Keratinocyte (primary cell): ENCODE data around the gene ZNF503. TPM values are rescaled to one million over a fixed set of nuclear protein-coding genes. Genes with fewer than 3 reads are reported as not detected.

ENCODE experiments used
- DNase-seq: peaks from one replicate; pipeline ENCODE4 v3.0.0-alpha.2; 2011; ENCODE audit warnings: low read depth, missing footprints, low spot score
- FAIRE-seq: peaks from 2 replicates; lab custom pipeline; 2011; peaks lifted over from hg19 to GRCh38; lab: Jason Lieb, UNC
- H2AFZ ChIP-seq: 2 replicates; pipeline ENCODE4 v1.6.0; 2012; ENCODE audit warnings: low read length, control low read depth, inconsistent platforms; ENCODE audit not compliant: control insufficient read depth
- H3K27ac ChIP-seq: 2 replicates; pipeline ENCODE4 v1.5.1; 2011; ENCODE audit warnings: low read length; ENCODE audit not compliant: control insufficient read depth, insufficient read depth
- H3K27me3 ChIP-seq: 3 replicates; pipeline ENCODE4 v1.6.0; 2011; ENCODE audit warnings: low read length; ENCODE audit not compliant: control insufficient read depth, insufficient read depth; ENCODE audit errors: extremely low read depth
- H3K36me3 ChIP-seq, 2 experiments: 2 replicates in 1 of 2; 3 replicates in 1 of 2; pipeline ENCODE4 v1.5.1; 2011; ENCODE audit warnings: low read length in 2 of 2, mild to moderate bottlenecking in 1 of 2; ENCODE audit not compliant: control insufficient read depth in 2 of 2, insufficient read depth in 2 of 2; ENCODE audit errors: extremely low read depth in 1 of 2
- H3K4me1 ChIP-seq: 3 replicates; pipeline ENCODE4 v1.5.1; 2011; ENCODE audit warnings: low read length; ENCODE audit not compliant: control insufficient read depth, insufficient read depth; ENCODE audit errors: extremely low read depth
- H3K4me2 ChIP-seq: 3 replicates; pipeline ENCODE4 v1.6.0; 2011; ENCODE audit warnings: low read depth, low read length; ENCODE audit not compliant: control insufficient read depth, insufficient read depth; ENCODE audit errors: extremely low read depth
- H3K4me3 ChIP-seq, 3 experiments: fragments of 200-600 bp in 1 of 3; sonication (generic) in 1 of 3; 2 replicates in 2 of 3; 3 replicates in 1 of 3; pipeline ENCODE4 v1.5.1; 2011 to 2016; ENCODE audit warnings: low read length in 3 of 3, mild to moderate bottlenecking in 3 of 3, control low read depth in 2 of 3, inconsistent platforms in 1 of 3, low read depth in 1 of 3, mixed read lengths in 1 of 3, mixed run types in 1 of 3, moderate library complexity in 1 of 3; ENCODE audit not compliant: control insufficient read depth in 2 of 3, insufficient read depth in 2 of 3; ENCODE audit errors: extremely low read depth in 1 of 3
- H3K79me2 ChIP-seq: 2 replicates; pipeline ENCODE4 v1.6.0; 2012; ENCODE audit warnings: low read length; ENCODE audit not compliant: control insufficient read depth, insufficient read depth
- H3K9ac ChIP-seq: 3 replicates; pipeline ENCODE4 v1.6.0; 2011; ENCODE audit warnings: low read length; ENCODE audit not compliant: control insufficient read depth, insufficient read depth; ENCODE audit errors: extremely low read depth
- H3K9me1 ChIP-seq: 3 replicates; pipeline ENCODE4 v1.6.0; 2011; ENCODE audit warnings: low read length; ENCODE audit not compliant: control insufficient read depth, insufficient read depth; ENCODE audit errors: extremely low read depth
- H3K9me3 ChIP-seq: 2 replicates; pipeline ENCODE4 v1.5.1; 2012; ENCODE audit warnings: low read depth, low read length; ENCODE audit not compliant: control insufficient read depth
- H4K20me1 ChIP-seq: 3 replicates; pipeline ENCODE4 v1.6.0; 2011; ENCODE audit warnings: low read length; ENCODE audit not compliant: control insufficient read depth, insufficient read depth; ENCODE audit errors: extremely low read depth
- EZH2 ChIP-seq: IDR thresholded peaks from one replicate; pipeline ENCODE4 v1.6.1; 2012; ENCODE audit warnings: inconsistent platforms, mild to moderate bottlenecking, low read length, moderate library complexity
- dilution Hi-C: fragments of 300-500 bp; cut with MboI; formaldehyde crosslinking; loops from one replicate; pipeline ENCODE4 v1.7.0; 2020; ENCODE audit warnings: low sequenced_read_pairs; ENCODE audit not compliant: extremely low pct_ligation_motif_present
- polyA plus RNA-seq, 5 experiments: library from polyadenylated mRNA; depleted of rRNA in 3 of 5; stranded (reverse) in 3 of 5; stranded (forward) in 1 of 5; unstranded in 1 of 5; fragments of >200 nt; gene quantifications; 1 replicate in 1 of 5; 2 replicates in 3 of 5; 3 replicates in 1 of 5; pipeline versions ENCODE4 v1.2.1 to v1.2.3, GENCODE V29; 2011 to 2012; ENCODE audit warnings: missing spikeins in 2 of 5, low read depth in 1 of 5, low replicate concordance in 1 of 5
- TF ChIP-seq, protein P1 (sequence below), 3 experiments: IDR thresholded peaks in 1 of 3; conservative IDR thresholded peaks in 1 of 3; optimal IDR thresholded peaks in 1 of 3; 2 replicates in 2 of 3; 3 replicates in 1 of 3; pipeline versions ENCODE3 to v1.5.1; 2011; ENCODE audit warnings: low read length in 3 of 3, mild to moderate bottlenecking in 3 of 3, moderate library complexity in 2 of 3, control low read depth in 1 of 3, inconsistent platforms in 1 of 3; ENCODE audit not compliant: insufficient read depth in 2 of 3; ENCODE audit errors: extremely low read depth in 1 of 3

Gene ZNF503
- polyA plus RNA-seq, 1 donor (not counting 4 experiments of a cell fraction or from before 2014, with no cell fraction given) = 1.5 TPM

- Histone ChIP-seq H4K20me1 (no peaks in the 10 kb centered on the region), H3K4me2 (peak overlapping the region; percentile 19), H3K36me3 (no peaks in the 10 kb centered on the region), H2AFZ (no peak overlapping the region), H3K79me2 (no peaks in the 10 kb centered on the region), H3K9me3 (no peaks in the 10 kb centered on the region), H3K4me3 (no peak overlapping the region), H3K27ac (peak overlapping the region; percentile 37), H3K27me3 (no peaks in the 10 kb centered on the region), H3K9me1 (no peaks in the 10 kb centered on the region), H3K4me1 (peaks cover 48% of the 10 kb centered on the region), H3K9ac (no peak overlapping the region)
- peak; percentile 86 for FAIRE-seq
- DNase-seq = no peak
- no peak for TF ChIP-seq EZH2
- TF ChIP-seq, protein P1, sequence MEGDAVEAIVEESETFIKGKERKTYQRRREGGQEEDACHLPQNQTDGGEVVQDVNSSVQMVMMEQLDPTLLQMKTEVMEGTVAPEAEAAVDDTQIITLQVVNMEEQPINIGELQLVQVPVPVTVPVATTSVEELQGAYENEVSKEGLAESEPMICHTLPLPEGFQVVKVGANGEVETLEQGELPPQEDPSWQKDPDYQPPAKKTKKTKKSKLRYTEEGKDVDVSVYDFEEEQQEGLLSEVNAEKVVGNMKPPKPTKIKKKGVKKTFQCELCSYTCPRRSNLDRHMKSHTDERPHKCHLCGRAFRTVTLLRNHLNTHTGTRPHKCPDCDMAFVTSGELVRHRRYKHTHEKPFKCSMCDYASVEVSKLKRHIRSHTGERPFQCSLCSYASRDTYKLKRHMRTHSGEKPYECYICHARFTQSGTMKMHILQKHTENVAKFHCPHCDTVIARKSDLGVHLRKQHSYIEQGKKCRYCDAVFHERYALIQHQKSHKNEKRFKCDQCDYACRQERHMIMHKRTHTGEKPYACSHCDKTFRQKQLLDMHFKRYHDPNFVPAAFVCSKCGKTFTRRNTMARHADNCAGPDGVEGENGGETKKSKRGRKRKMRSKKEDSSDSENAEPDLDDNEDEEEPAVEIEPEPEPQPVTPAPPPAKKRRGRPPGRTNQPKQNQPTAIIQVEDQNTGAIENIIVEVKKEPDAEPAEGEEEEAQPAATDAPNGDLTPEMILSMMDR (optimal IDR thresholded peaks at IDR 0.05 in 1 of 3, IDR thresholded peaks at IDR 0.05 in 1 of 3, conservative IDR thresholded peaks at IDR 0.05 in 1 of 3; ENCODE audit: extremely low read depth in 1 of 3, insufficient read depth in 2 of 3, low read length in 3 of 3) = no peak
- dilution Hi-C loops = no loop called here
Measured at GRCh38 chr10:75428434-75429158, 27.0 kb upstream of the ZNF503 start.

DNA sequence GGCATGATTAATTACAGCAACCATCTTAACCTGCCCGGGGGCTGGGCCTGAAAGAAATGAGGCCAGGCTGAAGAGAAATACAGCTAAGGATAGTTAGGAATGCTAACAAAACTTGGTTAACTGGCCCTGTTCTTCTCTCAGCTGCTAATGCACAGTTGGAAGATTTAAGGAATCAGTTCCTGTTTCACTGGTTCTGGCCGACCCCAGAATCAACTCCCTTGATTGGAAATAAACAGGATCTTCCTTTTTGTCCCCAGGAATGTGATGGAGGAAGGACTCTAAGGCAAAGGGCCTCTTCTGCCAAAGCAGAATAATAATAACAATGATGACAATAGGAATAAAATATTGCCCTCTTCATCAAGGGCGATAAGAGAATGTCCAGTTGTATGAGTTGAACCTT lies 26.4 kb upstream of the ZNF503 start:
- dilution Hi-C loops = no loop called here
- no peak for TF ChIP-seq EZH2
- TF ChIP-seq, protein P1 (optimal IDR thresholded peaks at IDR 0.05 in 1 of 3, IDR thresholded peaks at IDR 0.05 in 1 of 3, conservative IDR thresholded peaks at IDR 0.05 in 1 of 3; ENCODE audit: extremely low read depth in 1 of 3, insufficient read depth in 2 of 3, low read length in 3 of 3) = no peak
- Histone ChIP-seq H3K4me1 (peaks cover 48% of the 10 kb centered on the region), H3K27ac (peak overlapping the region; percentile 37), H2AFZ (no peak overlapping the region), H3K9me3 (no peaks in the 10 kb centered on the region), H3K4me2 (peak overlapping the region; percentile 19), H4K20me1 (no peaks in the 10 kb centered on the region), H3K9me1 (no peaks in the 10 kb centered on the region), H3K79me2 (no peaks in the 10 kb centered on the region), H3K9ac (no peak overlapping the region), H3K36me3 (no peaks in the 10 kb centered on the region), H3K27me3 (no peaks in the 10 kb centered on the region), H3K4me3 (no peak overlapping the region)
- DNase-seq (no peak), FAIRE-seq (no peak)
